GM19025 (cell line): Measurements from ENCODE around the gene PCDH15.

Experiments
- ATAC-seq: cut with Tn5 transposase; IDR thresholded peaks from one replicate; pipeline ENCODE4 v1.9.1; 2021; ENCODE audit warnings: mild to moderate bottlenecking, low read depth, moderate library complexity; ENCODE audit not compliant: unreplicated experiment

PCDH15 gene

DNA sequence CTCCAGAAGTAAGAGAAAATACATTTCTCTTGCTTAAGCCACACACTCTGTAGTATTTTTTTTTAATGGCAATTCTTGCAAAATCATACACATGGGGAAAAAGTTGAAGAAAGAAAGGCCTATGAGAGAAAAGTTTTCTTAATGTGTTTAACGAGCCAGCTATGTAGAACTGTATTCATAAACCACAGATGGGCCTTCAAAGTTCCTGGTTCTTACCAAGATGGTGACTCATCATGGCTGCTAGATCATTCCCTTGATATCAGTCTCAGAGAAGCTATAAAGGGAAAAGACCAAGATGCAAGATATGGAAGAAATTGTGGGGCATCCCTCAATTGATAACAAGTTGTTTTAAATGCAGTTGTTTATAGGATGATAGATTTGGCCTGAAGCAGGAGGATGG lies 1035.7 kb downstream of the PCDH15 start:
- no peak for ATAC-seq

GRCh38 chr10:53754596-53755250 lies 1046.3 kb downstream of the PCDH15 start:
- ATAC-seq, result no peak
